HepG2 (cell line): ENCODE measurements around the gene HNRNPC. TPM values are rescaled to one million over a fixed set of nuclear protein-coding genes. Genes with fewer than 3 reads are reported as not detected.
A peak's percentile ranks its signal among the peaks of the same experiment; 100 is the strongest.

ENCODE experiments used
- ATF3 ChIP-seq: sonication (generic); formaldehyde crosslinking; IDR thresholded peaks from 2 replicates; pipeline ENCODE4 v1.4.0; 2020; ENCODE audit warnings: missing genetic modification reagents
- CAMTA2 ChIP-seq: sonication (generic); formaldehyde crosslinking; IDR thresholded peaks from 2 replicates; pipeline ENCODE4 v1.4.0; 2020; ENCODE audit warnings: mild to moderate bottlenecking, missing genetic modification reagents, borderline replicate concordance
- CHCHD3 ChIP-seq: sonication (generic); formaldehyde crosslinking; IDR thresholded peaks from 2 replicates; pipeline ENCODE4 v1.8.0; 2022; ENCODE audit warnings: mild to moderate bottlenecking, missing genetic modification reagents, moderate library complexity
- GZF1 ChIP-seq: sonication (generic); formaldehyde crosslinking; IDR thresholded peaks from 2 replicates; pipeline ENCODE4 v1.5.1; 2020; ENCODE audit warnings: mild to moderate bottlenecking, missing genetic modification reagents
- IRX3 ChIP-seq: sonication (generic); formaldehyde crosslinking; IDR thresholded peaks from 2 replicates; pipeline ENCODE4 v1.8.1; 2023; ENCODE audit warnings: mild to moderate bottlenecking, low read depth, missing genetic modification reagents, borderline replicate concordance
- MAFF ChIP-seq: IDR thresholded peaks from 2 replicates; pipeline ENCODE4 v1.6.1; 2011; ENCODE audit warnings: low read depth, low read length, improper control_type of control experiment
- MBD4 ChIP-seq: IDR thresholded peaks from 2 replicates; pipeline ENCODE4 v1.6.1; 2012; ENCODE audit warnings: low read length, inconsistent platforms, borderline replicate concordance
- PHB2 ChIP-seq: fragments of 450-650 bp; IDR thresholded peaks from 2 replicates; pipeline ENCODE4 v1.6.1; 2018; ENCODE audit not compliant: partially characterized antibody
- SSRP1 ChIP-seq: IDR thresholded peaks from 2 replicates; pipeline ENCODE4 v1.6.1; 2016; ENCODE audit warnings: control low read depth
- ZNF143 ChIP-seq: sonication (generic); formaldehyde crosslinking; IDR thresholded peaks from 2 replicates; pipeline ENCODE4 v1.4.0; 2020; ENCODE audit warnings: missing genetic modification reagents
- ZNF18 ChIP-seq: sonication (generic); formaldehyde crosslinking; IDR thresholded peaks from 2 replicates; pipeline ENCODE4 v1.8.0; 2022; ENCODE audit warnings: mild to moderate bottlenecking, missing genetic modification reagents; ENCODE audit not compliant: insufficient replicate concordance
- ZNF331 ChIP-seq: sonication (generic); formaldehyde crosslinking; IDR thresholded peaks from 2 replicates; pipeline ENCODE4 v1.4.0; 2020; ENCODE audit warnings: missing genetic modification reagents
- ZNF44 ChIP-seq: sonication (generic); formaldehyde crosslinking; IDR thresholded peaks from 2 replicates; pipeline ENCODE4 v1.5.1; 2020; ENCODE audit warnings: mild to moderate bottlenecking, missing genetic modification reagents
- ZNF574 ChIP-seq: sonication (generic); formaldehyde crosslinking; IDR thresholded peaks from 2 replicates; pipeline ENCODE4 v1.4.0; 2020; ENCODE audit warnings: missing genetic modification reagents
- ZNF816 ChIP-seq: sonication (generic); formaldehyde crosslinking; IDR thresholded peaks from 2 replicates; pipeline ENCODE4 v1.8.0; 2022; ENCODE audit warnings: missing genetic modification reagents, mild to moderate bottlenecking, borderline replicate concordance
- polyA plus RNA-seq, 8 experiments: library from polyadenylated mRNA; depleted of rRNA in 3 of 8; stranded (reverse) in 7 of 8; unstranded in 1 of 8; fragments of >200 nt; fragmentation: Illumina TruSeq in 4 of 8; extraction: Trizol in 4 of 8; gene quantifications; 2 replicates each; pipeline versions ENCODE4 v1.2.1 to v1.2.3, GENCODE V29; 2011 to 2016; ENCODE audit warnings: low read depth in 4 of 8, missing spikeins in 1 of 8, mixed read lengths in 1 of 8; ENCODE audit not compliant: insufficient read depth in 1 of 8
- total RNA-seq, 5 experiments: library from RNA; depleted of rRNA; stranded (reverse); fragments of >200 nt; fragmentation: Illumina TruSeq; extraction: Trizol; gene quantifications; 2 replicates each; pipeline ENCODE4 v1.2.3, GENCODE V29; 2016; ENCODE audit warnings: low read depth in 1 of 5
- TF ChIP-seq, protein P1 (sequence below): sonication (generic); formaldehyde crosslinking; IDR thresholded peaks from 2 replicates; pipeline ENCODE4 v1.8.0; 2022; ENCODE audit warnings: missing genetic modification reagents, low read depth, mild to moderate bottlenecking, borderline replicate concordance
- TF ChIP-seq, protein P2 (sequence below): IDR thresholded peaks from 2 replicates; pipeline ENCODE4 v1.6.1; 2012; ENCODE audit warnings: inconsistent platforms
- TF ChIP-seq, protein P3 (sequence below): sonication (generic); formaldehyde crosslinking; IDR thresholded peaks from 2 replicates; pipeline ENCODE4 v1.4.0; 2020; ENCODE audit warnings: mild to moderate bottlenecking, missing genetic modification reagents
- TF ChIP-seq, protein P4 (sequence below): sonication (generic); formaldehyde crosslinking; IDR thresholded peaks from 2 replicates; pipeline ENCODE4 v1.8.1; 2023; ENCODE audit warnings: mild to moderate bottlenecking, inconsistent platforms, moderate library complexity, missing genetic modification reagents, borderline replicate concordance
- TF ChIP-seq, protein P5 (sequence below): sonication (generic); formaldehyde crosslinking; IDR thresholded peaks from 2 replicates; pipeline ENCODE4 v1.8.1; 2023; ENCODE audit warnings: mild to moderate bottlenecking, missing genetic modification reagents

Gene HNRNPC
- total and polyA plus RNA-seq, 2 of the 13 experiments (the other 11 are each of a cell fraction or from before 2014, with no cell fraction given) = 628 to 1,099 TPM

DNA sequence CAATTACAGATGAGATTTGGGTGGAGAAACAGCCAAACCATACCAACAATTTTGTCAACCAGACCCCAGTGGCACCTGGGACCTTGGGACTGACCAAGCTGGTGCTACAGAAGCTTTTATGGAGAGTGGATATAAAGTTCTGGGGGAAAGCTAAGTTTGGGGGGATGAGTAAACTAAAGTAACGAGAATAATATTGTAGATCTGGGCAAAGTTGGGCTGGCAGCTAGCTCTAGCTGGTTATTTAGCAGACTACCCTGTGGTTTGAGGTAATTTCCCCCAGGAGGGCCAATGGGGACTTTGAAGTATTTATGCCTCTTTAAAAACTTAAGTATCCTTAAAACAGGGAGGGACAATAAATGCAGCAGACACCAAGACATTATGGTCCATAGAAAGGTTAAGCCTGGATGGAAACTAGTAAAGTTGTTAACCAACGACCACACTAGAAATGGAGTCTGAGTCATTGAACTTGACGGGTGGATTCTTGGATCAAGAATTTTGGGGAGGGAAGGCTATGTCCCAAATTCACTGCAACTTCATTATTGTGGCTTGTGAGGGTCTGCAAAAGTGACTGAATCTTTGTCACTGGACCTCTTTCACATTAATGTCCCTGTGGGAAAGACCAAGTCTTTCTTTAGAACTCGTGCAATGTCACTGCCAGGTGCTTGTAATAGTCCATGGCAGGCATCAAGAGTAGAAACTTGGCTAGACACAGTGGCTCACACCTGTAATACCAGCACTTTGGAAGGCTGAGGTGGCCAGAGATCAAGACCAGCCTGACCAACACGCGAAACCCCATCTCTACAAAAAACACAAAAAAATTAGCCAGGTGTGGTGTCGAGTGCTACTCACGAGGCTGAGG is 64.8 kb downstream of the HNRNPC start (continued):
- peak; percentile 37; the same call in 1 of the 2 replicates for TF ChIP-seq CAMTA2 (CRISPR knock-in tag)
- no peak for TF ChIP-seq IRX3
- TF ChIP-seq CHCHD3 = no peak
- TF ChIP-seq, protein P1, sequence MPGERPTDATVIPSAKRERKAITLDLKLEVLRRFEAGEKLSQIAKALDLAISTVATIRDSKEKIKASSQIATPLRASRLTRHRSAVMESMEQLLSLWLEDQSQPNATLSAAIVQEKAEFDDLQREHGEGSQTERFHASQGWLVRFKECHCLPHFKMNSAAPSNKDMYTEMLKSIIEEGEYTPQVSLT (CRISPR knock-in tag) = no peak
- TF ChIP-seq ZNF44 (CRISPR knock-in tag) = 0 out of 2 replicates have a peak, but pooled peaks have one; percentile 18
- TF ChIP-seq MBD4 = peak; percentile 91
- TF ChIP-seq ZNF816 (CRISPR knock-in tag) = no peak
- TF ChIP-seq, protein P2, sequence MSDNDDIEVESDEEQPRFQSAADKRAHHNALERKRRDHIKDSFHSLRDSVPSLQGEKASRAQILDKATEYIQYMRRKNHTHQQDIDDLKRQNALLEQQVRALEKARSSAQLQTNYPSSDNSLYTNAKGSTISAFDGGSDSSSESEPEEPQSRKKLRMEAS = no peak
- TF ChIP-seq ZNF331 (CRISPR knock-in tag) = no peak
- 0 out of 2 replicates have a peak, but pooled peaks have one; percentile 10 for TF ChIP-seq ATF3 (CRISPR knock-in tag)
- TF ChIP-seq MAFF = no peak
- peak; percentile 97 for TF ChIP-seq SSRP1 (CRISPR knock-in tag)
- TF ChIP-seq, protein P3, sequence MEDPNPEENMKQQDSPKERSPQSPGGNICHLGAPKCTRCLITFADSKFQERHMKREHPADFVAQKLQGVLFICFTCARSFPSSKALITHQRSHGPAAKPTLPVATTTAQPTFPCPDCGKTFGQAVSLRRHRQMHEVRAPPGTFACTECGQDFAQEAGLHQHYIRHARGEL (CRISPR knock-in tag) = peak; percentile 43; the same call in 1 of the 2 replicates
- TF ChIP-seq ZNF574 (CRISPR knock-in tag) = no peak
- TF ChIP-seq, protein P4, sequence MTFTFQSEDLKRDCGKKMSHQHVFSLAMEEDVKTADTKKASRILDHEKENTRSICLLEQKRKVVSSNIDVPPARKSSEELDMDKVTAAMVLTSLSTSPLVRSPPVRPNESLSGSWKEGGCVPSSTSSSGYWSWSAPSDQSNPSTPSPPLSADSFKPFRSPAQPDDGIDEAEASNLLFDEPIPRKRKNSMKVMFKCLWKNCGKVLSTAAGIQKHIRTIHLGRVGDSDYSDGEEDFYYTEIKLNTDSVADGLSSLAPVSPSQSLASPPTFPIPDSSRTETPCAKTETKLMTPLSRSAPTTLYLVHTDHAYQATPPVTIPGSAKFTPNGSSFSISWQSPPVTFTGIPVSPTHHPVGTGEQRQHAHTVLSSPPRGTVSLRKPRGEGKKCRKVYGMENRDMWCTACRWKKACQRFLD (CRISPR knock-in tag) = no peak
- TF ChIP-seq, protein P5, sequence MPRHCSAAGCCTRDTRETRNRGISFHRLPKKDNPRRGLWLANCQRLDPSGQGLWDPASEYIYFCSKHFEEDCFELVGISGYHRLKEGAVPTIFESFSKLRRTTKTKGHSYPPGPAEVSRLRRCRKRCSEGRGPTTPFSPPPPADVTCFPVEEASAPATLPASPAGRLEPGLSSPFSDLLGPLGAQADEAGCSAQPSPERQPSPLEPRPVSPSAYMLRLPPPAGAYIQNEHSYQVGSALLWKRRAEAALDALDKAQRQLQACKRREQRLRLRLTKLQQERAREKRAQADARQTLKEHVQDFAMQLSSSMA (CRISPR knock-in tag) = no peak
- TF ChIP-seq ZNF143 (CRISPR knock-in tag) = no peak; the same call in 1 of the 2 replicates
- no peak for TF ChIP-seq ZNF18
- TF ChIP-seq GZF1 = no peak
- TF ChIP-seq PHB2 = no peak
